Pancreas (tissue), 10 donors: ENCODE results near the gene METRN. TPM values are rescaled to one million over a fixed set of nuclear protein-coding genes. Genes with fewer than 3 reads are reported as not detected.

Source experiments
- ATAC-seq, 4 donors: fragments of 200-7000 bp; cut with Tn5 transposase; one replicate each; pipeline versions ENCODE4 v1.8.0 to v1.9.1; 2020; ENCODE audit warnings: mild to moderate bottlenecking in 4 of 4, moderate library complexity in 4 of 4
- DNase-seq, 6 donors: peaks; one replicate each; pipeline ENCODE4 v3.0.0-alpha.2; 2020
- FAIRE-seq: peaks from 2 replicates; lab custom pipeline; 2012; peaks lifted over from hg19 to GRCh38; lab: Jason Lieb, UNC
- H3K27ac ChIP-seq, 4 donors: fragments of 200-600 bp; sonication (generic); 1 replicate in 3 of 4; 2 replicates in 1 of 4; pipeline versions ENCODE4 v1.5.0 to v1.8.0; 2020
- H3K27me3 ChIP-seq, 4 donors: fragments of 200-600 bp; one replicate each; pipeline ENCODE4 v1.8.0; 2021
- H3K36me3 ChIP-seq, 3 donors: fragments of 200-600 bp; sonication (generic) in 1 of 3; one replicate each; pipeline versions ENCODE4 v1.5.0 to v1.8.0; 2020 to 2021
- H3K4me1 ChIP-seq, 3 donors: fragments of 200-600 bp; one replicate each; pipeline ENCODE4 v1.8.0; 2021
- H3K4me3 ChIP-seq, 4 donors: fragments of 200-600 bp; sonication (generic) in 2 of 4; one replicate each; pipeline versions ENCODE4 v1.5.0 to v1.8.0; 2020 to 2021
- H3K9me3 ChIP-seq, 4 donors: fragments of 200-600 bp; one replicate each; pipeline ENCODE4 v1.8.0; 2021
- CTCF ChIP-seq, 4 donors: fragments of 200-600 bp; sonication (generic) in 3 of 4; IDR thresholded peaks; one replicate each; pipeline versions ENCODE4 v1.5.0 to v1.8.0; 2021; ENCODE audit warnings: antibody characterized with exemption in 4 of 4
- WGBS, 2 donors: extraction: QIAGEN DNeasy Blood & Tissue Kit; methylation state at CpG; one replicate each; pipeline ENCODE4 v1.1.7; 2013; 5-methylcytosine and 5-hydroxymethylcytosine counted together
- intact Hi-C, 3 donors: fragments of 100-400 bp; cut with DNase I; formaldehyde crosslinking; loops; one replicate each; pipeline versions ENCODE4 v1.11.1 to v1.14.2; 2022
- polyA plus RNA-seq, 2 donors: library from polyadenylated mRNA; stranded (reverse); fragments of 200-250 nt; gene quantifications; one replicate each; pipeline ENCODE4 v1.2.3, GENCODE V29; 2013
- total RNA-seq, 6 donors: library from RNA; stranded (reverse); fragmentation: NEBNext Ultra II Directional in 4 of 6; extraction: Animal tissue kit (Norgen Biotek cat#: 25700) in 4 of 6; gene quantifications; one replicate each; pipeline versions ENCODE4 v1.2.1 to v1.2.4, GENCODE V29; 2021 to 2023
- donor health status: healthy with polysubstance abuse.
- donor health status: DM: no; HTN: no; CAD: no; lungs with moderate emphysema.
- donor health status: DM: no; HTN: no; CAD: no.
- donor health status: control.
- donor health status: control.
- donor health status: Bipolar disorder and iron deficiency.
- donor health status: DM: yes; HTN: yes; CAD: no.
- donor health status: DM: no; HTN: no; CAD: no.
- donor health status: DM: no; HTN: no; CAD: no.
- donor health status: DM: yes; HTN: yes; CAD: no.

METRN gene
- total and polyA plus RNA-seq, 8 donors, result 27.6 to 82.0 (median 42.2) TPM

GRCh38 chr16:716768-717325, 1.9 kb downstream of the METRN start:
- DNase-seq, result no peak
- H3K4me3 ChIP-seq, result peak overlapping the region in 1 of 4 donors; percentile 89
- no peak for ATAC-seq
- intact Hi-C loops, result loop anchor here in 1 of 3 donors (10.0 kb wide), 1 partner anchor 338 kb away; no protein-coding TSS in a partner anchor
- no peak for FAIRE-seq
- H3K4me1 ChIP-seq, result peaks cover 6 to 28% (median 21%) of the 10 kb centered on the region in 3 donors
- WGBS, 2 donors, result 86 to 87% methylated on average over 29 of the region's 29 CpGs
- no peaks in the 10 kb centered on the region for H3K9me3 ChIP-seq
- no peaks in the 10 kb centered on the region for H3K36me3 ChIP-seq
- no peaks in the 10 kb centered on the region for H3K27me3 ChIP-seq
- TF ChIP-seq CTCF (IDR thresholded peaks at IDR 0.05), result no peak
- peak overlapping the region; percentile 5 to 68 (median 44) for H3K27ac ChIP-seq

- no peak for DNase-seq
- no peak for TF ChIP-seq CTCF (IDR thresholded peaks at IDR 0.05)
- no peaks in the 10 kb centered on the region for H3K27me3 ChIP-seq
- ATAC-seq, result no peak
- H3K9me3 ChIP-seq, result no peaks in the 10 kb centered on the region
- no peaks in the 10 kb centered on the region for H3K36me3 ChIP-seq
- no peak overlapping the region for H3K27ac ChIP-seq
- peaks cover 6 to 28% (median 21%) of the 10 kb centered on the region in 3 donors for H3K4me1 ChIP-seq
- FAIRE-seq, result no peak
- intact Hi-C loops, result loop anchor here in 1 of 3 donors (10.0 kb wide), 1 partner anchor 337 kb away; no protein-coding TSS in a partner anchor
- 77 to 83% methylated on average over 31 to 32 of the region's 32 CpGs for WGBS, 2 donors
- H3K4me3 ChIP-seq, result no peak overlapping the region
Measured at GRCh38 chr16:717450-718245, 2.7 kb downstream of the METRN start.

- H3K27me3 ChIP-seq, result no peaks in the 10 kb centered on the region
- TF ChIP-seq CTCF (IDR thresholded peaks at IDR 0.05), result no peak
- no peaks in the 10 kb centered on the region for H3K36me3 ChIP-seq
- 93 to 94% methylated on average over 9 of the region's 9 CpGs for WGBS, 2 donors
- H3K27ac ChIP-seq, result no peak overlapping the region
- H3K4me1 ChIP-seq, result peaks cover 6 to 28% (median 21%) of the 10 kb centered on the region in 3 donors
- no peaks in the 10 kb centered on the region for H3K9me3 ChIP-seq
- DNase-seq (no peak), ATAC-seq (no peak), FAIRE-seq (no peak)
- H3K4me3 ChIP-seq, result no peak overlapping the region
- intact Hi-C loops, result loop anchor here in 1 of 3 donors (10.0 kb wide), 1 partner anchor 336 kb away; no protein-coding TSS in a partner anchor
Measured at GRCh38 chr16:718389-718788, 3.5 kb downstream of the METRN start.

- no peak for ATAC-seq
- WGBS, 2 donors, result 71 to 86% methylated on average over 6 of the region's 6 CpGs
- H3K4me1 ChIP-seq, result peaks cover 6 to 28% (median 21%) of the 10 kb centered on the region in 3 donors
- H3K27ac ChIP-seq, result no peak overlapping the region
- intact Hi-C loops, result loop anchor here in 1 of 3 donors (10.0 kb wide), 1 partner anchor 336 kb away; no protein-coding TSS in a partner anchor
- H3K4me3 ChIP-seq, result no peak overlapping the region
- no peaks in the 10 kb centered on the region for H3K27me3 ChIP-seq
- no peak for DNase-seq
- no peak for FAIRE-seq
- no peaks in the 10 kb centered on the region for H3K36me3 ChIP-seq
- no peak for TF ChIP-seq CTCF (IDR thresholded peaks at IDR 0.05)
- H3K9me3 ChIP-seq, result no peaks in the 10 kb centered on the region
Measured at GRCh38 chr16:718922-719321, 4.0 kb downstream of the METRN start.
